Globus pallidus (tissue), 1 donor: Measurements from ENCODE around the gene MICAL2.
A peak's percentile ranks its signal among the peaks of the same experiment; 100 is the strongest.

ENCODE experiments used
- DNase-seq: peaks from one replicate; pipeline ENCODE4 v3.0.0-alpha.2; 2015; ENCODE audit warnings: low spot score

MICAL2 gene

DNA sequence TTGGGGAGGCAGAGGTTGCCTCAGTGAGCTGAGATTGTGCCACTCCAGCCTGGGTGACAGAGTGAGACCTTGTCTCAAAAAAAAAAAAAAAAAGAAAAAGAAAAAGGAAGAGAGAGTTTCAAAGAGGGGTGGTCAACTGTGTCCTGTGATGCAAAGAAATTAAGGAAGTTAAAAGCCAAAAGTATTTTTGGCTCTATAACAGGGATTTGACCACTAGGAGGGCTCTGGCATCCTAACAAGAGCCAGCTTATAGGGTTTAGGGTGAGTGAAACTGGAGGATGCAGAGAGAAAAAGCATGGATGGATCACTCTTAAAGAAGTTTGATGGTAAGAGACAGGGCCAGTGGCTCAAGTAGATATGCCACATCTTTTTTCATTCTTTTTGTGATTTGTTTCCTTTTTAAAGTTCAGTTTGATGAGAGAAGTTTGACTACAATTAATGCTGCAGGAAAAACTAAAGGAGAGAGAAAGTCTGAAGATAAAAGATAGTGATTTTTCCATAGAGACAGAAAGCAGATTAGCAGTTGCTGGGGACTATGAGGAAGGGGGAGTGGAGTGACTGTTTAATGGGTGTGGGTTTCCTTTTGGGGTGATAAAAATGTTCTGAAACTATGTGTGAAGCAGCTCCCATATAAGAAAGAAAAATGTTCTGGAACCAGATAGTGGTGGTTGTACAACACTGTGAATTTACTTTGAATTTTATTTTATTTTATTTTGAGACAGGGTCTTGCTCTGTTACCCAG, 11.1 kb upstream of the MICAL2 start:
- no peak for DNase-seq

DNA sequence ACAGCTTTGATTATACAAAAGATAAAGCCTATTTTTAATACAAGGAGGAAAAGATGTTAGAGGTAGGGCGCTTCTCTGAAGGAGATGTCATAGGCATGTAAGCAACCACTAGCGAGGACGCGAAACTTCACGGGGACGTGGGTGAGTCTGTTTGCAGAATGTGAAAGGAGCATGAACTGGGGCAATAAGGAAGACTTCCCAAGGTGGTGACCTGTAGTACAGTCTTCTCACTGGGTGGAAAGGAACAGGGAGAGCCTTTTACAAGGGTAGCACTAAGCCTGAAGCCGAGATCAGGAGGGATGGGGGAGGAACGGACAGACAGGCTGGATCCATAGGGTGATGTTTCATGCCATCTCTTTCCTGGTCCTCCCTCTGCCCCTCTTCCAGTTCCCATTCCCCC, 10.0 kb upstream of the MICAL2 start:
- no peak for DNase-seq

DNA sequence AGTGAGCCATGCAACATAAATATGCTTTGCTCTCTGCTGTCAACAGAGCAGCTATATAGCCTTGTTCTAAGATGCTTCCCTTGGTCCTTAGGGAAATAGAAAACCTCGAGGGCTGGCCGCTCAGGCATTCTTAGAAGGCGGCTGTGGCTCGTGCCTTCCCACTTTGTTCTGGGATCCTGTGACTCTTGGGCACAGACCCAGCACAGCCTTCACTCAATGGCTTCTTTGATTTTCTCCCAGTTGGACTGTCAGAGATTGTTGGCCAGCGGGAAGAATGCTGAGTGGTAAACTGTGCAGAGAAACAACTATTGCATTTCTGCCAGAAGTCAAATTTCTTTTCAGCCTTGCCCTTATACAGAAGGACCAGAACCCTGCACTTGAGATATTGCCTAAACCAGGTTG, 9.5 kb upstream of the MICAL2 start:
- peak; percentile 91 for DNase-seq

DNA sequence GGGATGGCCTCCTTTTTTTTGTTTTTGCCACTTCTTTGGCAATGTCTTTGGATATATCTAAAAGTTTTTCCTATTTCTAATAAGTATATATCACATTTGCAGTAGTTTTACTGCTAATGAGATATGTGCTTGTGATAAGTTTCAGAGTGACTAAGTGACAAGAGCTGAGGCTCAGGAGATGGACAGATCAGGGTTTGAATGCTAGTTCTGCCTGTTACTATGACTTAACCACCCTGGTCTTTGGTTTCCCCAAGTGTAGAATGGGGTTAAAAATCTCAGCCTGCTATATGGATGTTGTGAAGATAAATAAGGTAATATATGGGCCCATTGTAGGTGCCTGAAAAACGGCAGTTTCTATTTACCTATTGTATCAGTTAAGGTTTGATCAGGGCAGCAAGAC, 9.1 kb upstream of the MICAL2 start:
- DNase-seq: no peak

DNA sequence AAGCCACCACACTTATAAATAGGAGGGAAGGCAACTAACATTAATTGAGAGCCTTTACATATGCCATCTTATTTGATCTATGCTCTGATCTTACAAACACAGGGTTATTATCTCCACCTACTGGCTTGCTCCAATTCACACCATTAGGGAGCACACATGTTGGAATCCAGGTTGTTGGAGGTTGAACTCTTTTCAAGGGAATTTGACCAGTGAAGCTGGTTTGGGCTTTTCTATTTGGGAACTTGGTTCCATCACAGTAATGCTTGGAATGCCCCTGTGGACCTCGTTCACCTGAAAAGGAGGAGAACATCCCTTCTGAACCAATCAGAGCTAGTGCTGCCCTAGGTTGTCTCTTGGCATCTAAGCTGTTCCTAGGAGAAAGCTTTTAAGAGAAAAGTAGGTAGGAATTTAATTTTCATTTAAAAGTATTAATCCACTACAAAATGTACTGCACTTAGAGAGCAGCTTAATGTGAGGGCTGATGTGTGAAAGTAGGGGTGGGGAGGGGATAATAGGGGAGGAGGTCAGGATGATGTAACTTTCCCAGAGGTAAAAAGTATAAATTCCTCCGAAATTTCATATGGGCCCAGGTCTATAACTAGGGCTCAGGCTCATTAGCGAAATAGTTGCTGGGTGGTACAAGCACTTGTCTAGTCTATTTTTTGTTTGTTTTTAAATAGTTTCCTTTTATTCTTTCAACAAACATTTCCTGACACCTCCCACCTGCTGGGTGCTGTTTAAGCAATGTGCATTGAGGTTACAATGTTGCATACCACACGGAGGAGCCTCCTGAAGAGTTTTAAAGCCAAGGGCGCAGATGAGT, 7.6 kb upstream of the MICAL2 start:
- DNase-seq: no peak

DNA sequence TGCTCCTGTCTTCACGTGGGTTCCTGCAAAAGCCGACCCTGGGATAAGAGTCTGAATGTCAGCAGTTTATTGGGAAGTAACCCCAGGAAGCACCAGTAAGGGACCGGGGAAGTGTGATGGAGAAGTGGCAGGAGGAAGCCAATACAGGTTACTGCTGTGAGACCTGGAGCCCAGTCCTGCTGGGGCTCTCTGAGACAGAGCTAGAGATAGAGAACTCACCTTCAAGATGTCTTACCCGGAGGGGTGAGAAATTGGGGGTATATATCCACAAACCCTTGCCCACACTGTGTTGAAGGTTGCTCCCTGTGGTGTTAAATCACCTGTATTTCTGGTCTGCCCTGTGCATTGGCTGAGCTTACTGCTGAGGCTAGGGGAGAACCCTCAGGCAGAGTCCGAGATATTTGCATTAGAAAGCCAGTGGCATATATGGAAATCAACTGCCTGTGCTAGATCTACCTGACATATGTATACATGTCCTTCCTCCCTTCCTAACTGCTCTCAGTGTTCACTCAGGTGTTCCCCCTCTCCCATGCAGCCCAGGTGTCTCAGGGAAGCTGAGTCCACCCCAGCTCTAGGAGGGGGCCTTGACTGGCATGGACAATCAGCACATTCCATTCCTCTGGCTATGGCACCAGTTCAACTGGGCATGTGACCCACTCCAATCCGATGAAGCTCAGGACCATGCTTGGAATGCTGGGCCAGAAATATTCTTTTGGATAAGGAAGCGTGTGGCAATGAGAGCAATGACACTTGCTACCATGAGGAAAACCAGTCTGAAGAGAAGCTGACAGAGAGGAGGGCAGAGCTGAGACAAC, 6.8 kb upstream of the MICAL2 start:
- no peak for DNase-seq

DNA sequence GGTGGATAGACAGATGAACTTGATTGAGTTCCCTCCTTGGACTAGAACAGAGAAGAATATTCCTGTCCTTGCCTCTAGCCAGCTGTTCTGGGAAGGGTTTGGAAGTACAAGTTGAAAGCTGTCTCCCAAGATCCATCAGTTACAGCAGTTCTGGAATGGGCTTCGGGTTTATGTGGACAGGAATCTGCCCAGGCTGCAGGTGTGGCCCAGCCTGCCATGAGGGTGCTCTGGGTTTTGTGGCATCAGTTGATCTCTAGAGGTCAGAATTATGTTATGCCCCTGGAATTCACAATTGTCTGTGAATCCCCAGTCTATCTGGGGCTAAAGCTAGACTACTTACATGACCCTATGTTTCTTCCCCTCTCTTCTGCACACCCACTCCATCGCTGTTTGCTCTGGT, 4.9 kb upstream of the MICAL2 start:
- DNase-seq: no peak

DNA sequence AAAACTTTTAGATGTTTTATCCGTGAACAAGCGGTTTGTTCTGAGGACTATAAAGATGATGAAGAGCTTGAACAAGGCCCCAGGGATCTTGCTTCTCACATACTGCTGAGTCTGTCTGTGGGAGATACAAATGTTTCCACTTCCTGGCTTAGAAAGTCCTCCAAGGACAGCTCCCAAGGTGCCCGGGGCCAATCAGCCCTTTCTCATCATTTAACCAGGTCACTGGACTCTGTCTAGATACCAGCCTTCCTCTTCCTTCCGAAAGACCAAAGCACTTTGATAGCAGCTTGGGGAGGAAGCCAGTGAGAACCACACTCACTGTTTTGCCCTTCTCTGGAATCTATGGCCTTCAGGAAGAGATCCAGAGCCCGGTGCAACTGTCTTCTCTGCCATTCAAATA, 4.3 kb upstream of the MICAL2 start:
- DNase-seq: no peak

DNA sequence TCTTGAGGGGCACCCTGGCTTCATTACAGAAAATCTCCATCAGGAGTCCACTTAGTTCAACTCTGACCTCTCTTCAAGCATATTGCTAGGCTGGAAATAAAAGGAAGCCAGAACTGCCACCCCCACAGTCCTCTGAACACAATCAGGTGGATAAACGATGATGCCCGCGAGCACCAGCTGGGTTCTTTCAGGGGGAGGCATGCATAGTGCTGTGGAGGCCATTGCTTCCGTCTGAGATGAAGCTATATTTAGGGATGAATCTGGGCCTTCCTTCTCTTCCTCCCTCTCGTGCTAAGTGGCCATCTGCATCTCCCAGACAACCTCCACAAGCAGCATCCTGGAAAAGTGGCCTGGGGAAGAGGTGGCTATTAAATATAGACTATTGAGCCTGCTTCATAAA, 3.9 kb upstream of the MICAL2 start:
- no peak for DNase-seq

DNA sequence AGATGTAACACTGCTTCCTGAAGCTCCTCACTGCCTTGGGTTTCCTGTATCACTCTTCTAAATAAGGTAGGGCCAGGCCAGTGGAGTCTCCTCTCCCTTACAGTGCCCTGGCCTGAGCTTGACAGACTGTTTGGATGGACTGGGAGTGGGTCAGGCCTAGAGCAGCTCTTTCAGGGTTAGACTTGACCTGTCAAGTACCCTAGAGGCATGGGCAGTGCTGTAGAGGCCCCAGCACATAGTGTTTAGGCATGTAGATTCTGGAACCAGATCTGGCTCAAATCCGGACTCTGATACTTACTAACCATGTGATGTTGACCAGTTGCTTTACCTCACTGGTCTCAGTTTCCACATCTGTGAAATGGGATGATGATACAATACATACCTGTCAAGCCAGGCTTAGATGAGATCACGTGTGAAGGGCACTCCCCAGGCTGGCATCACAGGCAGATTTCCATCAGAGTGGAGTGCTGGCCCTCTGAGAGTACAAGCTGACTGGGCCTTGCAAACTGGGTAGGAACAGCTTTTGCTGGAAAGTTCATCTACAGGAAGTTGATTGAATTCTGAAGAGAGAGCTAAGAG, 1.4 kb upstream of the MICAL2 start:
- DNase-seq: no peak

DNA sequence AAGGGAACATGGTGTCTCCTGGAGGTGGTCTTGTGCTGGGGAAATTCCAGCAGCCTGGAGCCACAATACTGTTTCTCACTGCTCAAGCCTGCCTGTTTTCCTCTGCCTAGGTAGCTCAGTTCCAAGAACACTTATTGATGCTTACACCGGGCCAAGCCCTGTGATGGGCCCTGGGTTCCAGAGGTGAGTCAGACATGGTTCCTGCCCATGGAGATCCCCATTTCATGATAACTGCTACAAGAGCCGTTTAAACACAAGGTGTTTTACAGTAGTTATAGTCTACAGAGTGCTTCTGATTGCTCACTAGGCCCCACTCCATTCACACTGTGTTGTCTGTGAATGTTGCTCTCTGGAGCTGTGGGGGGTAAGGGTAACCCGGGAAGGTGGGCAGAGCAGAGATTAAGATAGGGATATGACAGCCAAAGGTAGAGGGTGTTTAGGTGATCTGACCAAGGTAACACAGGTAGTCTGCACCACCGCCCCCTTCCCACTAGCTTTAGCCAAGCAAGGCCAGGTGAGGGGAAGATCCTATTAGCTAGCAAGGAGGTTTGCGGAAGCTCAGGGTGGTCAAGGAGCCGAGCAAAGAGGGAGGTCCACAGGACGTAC, 696 bp upstream of the MICAL2 start:
- DNase-seq: no peak

DNA sequence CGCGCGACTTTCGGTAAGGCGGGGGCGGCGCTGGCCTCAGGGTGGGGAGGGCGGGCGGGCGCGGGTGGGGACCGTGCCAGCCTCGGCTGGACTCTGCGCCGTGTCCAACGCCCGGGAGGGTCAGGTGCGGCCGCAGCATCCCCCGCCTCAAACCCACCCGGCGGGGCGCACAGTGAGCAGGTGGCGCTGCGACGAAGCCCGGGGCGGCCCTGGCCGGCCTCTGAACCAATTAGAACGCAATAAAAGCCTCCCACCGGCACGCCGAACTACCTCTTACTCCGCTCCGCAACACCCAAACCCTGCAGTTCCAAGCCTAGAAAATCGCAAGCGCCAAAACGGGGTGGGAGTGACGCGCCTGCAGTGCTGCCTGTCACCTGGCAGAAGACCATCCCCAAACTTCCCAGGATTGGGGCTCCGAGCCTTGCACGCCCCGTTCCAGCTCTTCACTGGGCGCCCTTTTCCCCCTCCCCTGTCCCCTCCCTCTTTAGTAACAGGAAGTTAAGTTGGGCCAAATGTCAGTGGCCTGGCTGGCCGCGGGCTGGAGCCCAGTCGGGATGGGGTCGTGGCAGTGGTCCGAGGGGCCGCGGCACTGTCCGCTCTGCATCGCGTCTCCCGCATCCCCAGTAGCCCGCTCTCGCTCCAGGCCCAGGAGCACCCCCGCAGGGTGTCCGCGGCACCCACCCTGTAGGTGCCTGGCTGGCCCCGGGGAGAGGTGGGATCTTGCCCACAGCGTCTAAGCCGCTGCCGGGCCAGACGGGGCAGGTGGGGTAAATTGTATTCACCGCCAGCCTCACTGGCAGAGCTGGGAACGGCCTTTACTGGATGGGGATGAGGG, 541 bp downstream of the MICAL2 start:
- no peak for DNase-seq

DNA sequence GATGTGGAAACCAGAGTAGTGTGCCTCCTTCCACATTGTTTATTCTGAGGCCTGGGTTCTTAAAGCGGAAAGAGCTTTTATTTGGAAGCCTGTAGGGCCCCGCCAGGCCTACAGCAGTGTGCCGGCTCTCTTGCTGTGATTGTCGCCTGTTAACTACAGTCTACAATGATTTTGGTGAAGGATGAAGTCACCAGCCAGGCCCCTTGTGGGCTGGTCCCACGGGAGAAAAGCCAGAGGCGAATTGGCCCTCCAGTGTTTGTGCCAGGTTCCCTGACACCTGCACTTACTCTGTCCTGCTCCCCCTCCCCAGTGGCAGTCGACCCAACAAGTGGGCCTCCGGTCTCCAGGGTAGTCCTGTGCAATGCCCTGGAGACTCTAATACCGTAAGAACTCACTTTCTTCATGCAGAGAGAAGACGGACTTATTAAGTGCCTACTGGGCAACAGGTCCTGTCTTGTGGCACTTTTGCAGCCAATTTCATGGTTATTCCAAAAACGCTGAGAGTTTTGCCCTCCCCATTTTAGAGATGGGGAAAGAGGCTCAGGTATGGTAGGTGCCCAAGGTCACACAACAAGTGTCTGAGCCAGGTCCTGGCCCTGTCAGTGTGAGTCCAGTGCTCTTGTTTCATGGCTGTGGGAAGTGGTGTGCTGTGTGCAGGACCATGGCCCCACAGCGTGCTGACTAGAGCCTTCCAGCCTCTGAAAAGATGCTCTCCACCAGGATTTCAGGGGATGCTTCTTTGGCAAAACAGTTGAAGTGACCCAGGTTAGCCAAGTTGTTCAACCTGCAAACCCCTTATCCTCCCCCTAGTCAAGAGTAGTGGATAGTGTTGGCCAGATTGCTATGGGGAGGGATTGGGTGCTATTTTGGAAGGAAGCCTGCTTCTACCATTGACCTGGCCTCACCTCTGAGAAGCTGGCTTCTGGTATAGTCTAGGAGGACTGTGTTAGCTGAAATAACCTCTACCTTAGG, 1.4 kb downstream of the MICAL2 start:
- no peak for DNase-seq

DNA sequence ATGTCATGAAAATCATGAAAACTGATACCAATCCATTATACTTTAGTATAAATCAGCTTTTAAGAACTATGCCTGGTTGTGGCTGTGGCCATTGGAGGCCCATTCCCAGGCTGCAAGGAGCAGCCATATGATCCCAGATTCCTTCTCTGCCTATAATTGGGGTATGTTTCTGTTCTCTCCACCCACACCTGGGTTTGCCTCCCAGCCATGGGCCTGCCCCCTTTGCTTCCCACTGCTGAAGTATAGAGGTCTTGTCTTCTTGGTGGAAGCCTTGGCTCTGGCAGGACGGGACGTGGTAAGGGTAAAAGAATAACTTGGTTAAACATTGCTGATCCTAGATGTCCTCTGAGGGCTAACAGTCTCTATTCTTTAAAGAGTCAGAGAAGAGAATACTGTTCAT, 2.4 kb downstream of the MICAL2 start:
- DNase-seq: no peak

DNA sequence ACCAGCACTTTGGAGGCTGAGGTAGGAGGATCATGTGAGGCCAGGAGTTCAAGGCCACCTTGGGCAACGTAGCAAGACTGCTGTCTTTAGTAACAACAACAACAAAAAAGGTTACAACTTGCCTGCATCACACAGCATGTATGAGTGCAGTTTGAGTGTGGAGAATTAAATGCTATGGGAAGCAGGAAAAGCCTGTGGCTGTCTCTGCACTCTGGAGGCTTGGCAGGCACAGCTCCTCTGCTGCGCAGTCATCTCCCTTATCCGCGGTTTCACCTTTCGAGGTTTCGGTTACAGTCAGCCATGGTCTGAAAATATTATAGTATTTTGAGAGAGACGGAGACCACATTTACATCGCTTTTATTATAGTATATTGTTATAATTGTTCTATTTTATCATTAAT, 2.9 kb downstream of the MICAL2 start:
- no peak for DNase-seq

DNA sequence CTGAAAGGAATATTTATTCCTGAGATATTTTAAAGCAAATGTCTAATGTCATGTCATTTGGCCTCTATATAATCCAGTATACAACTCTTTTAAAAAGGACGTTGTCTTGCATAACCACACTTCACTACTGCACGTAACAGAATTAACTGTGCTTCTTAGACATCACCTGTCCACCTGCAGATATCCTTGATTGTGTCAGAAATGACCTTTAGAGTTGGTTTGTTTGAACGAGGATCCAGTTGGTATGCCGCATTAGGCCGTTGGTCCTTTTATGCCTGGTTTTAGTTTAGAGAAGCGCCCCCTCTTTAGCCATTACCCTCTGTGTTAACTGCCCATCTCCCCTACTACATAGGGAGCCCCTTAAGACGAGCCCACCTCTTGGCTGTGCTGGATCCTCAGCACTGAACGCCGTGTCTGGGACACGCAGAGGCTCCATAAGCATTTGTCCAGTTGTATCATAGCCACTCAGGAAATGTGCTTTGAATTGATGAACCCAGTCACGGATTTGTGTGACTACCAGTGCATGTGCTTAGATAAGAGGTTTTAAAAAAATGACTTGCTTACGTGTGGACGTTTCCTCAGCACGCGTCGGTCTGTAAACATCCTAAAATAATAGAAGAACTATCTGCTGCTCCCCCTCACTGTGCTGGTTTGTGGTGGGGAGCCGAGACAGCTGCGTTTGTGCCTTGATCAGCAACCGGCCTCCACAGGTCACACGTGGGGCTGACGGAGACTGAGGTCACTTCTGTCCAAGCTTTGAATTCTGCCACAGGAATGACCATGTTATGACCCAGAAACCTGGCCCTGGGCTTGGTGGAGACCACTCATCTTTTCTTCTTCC, 4.0 kb downstream of the MICAL2 start:
- DNase-seq: no peak

DNA sequence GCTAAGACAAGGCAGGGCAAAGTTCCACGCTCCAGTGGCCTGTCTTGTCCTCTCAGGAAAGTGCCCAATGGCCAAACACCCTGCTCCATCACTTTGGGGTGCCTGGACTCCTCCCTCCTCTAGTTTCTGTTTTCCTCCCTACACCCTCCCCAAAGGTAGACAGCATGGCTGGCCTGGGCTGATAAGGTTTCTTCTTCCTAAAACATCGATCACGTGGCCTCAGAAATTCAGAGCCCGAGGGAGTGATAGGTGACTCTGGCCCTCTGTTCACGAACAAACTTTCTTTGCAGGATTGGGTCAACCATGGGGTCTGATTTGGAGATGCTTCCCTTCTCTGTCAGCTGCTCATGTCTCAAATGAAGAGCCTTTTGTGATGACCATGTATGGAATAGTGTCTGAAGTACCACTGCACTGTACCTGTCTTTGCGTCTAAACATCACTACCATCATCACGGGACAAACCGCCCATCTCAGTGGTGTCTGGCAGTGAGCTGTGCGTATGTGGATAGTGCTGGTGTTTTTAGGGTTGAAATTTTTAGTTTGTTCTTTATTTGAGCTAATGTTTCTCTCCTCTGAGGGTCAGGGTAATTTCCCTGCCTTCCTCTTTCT, 6.1 kb downstream of the MICAL2 start:
- DNase-seq: no peak

DNA sequence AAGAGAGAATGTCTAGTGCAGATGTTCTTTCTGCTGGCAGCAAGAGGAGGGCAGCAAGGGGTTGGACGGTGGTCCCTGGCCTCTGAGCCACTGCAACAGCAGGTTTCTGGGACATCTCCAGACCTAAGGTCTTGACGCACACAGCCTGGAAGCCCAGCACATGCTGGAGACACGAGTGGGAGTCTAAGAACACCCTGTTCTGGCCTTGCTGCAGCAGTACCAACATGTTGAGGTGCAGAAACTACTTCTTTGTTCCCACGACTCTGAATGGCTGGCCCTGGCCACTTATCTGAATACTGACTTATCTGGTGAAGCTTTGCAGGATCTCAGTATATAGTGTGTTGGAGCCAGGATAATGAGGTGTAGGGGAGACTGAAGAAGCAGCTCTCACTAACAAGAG, 6.8 kb downstream of the MICAL2 start:
- DNase-seq: no peak

DNA sequence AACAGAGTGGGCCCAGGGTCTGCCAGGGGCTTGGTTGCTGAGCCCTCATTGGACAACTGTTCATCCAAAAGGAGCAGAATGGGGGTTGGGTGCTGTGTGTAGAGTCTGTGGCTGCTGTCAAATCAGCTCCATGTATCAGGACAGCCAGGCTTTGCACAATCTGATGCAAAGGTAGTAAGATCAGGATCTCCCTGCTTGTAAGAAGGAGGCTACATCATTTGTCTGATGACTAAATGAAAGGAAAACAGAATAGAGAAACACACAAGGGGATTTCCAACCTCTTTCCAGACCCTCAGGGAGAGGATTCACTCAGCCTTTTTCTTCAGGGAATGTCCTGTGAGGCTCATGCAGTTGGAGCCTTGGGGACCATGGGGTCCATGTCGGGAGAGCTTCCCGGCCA, 7.2 kb downstream of the MICAL2 start:
- no peak for DNase-seq
